ENCODE data around the gene AADACL3.

AADACL3 gene

DNA sequence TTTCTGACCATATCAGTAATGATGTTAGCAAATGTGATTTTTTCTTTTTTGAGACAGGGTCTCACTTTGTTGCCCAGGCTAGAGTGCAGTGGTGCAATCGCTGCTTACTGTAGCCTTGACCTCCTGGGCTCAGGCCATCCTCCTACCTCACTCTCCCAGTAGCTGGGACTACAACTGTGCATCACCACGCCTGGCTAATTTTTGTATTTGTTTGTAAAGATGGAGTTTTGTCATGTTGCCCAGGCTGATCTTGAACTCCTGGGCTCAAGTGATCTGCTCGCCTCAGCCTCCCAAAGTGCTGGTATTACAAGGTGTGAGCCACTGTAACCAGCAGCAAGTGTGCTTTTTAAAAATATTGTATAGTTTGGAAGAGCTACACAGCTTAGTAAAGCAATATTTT is 26.0 kb downstream of the AADACL3 start:
- H3K36me3 ChIP-seq (ENCODE audit: control insufficient read depth in 1 of 2, insufficient read depth in 2 of 2, low read length in 2 of 2), result no peaks in the 10 kb centered on the region
- no peaks in the 10 kb centered on the region for H3K4me1 ChIP-seq (ENCODE audit: control insufficient read depth in 1 of 2, insufficient read depth in 2 of 2, low read length in 2 of 2)
- no peak overlapping the region for H3K4me3 ChIP-seq (ENCODE audit: low read depth in 1 of 2, low read length in 2 of 2)
- no peak overlapping the region for H3K27ac ChIP-seq (ENCODE audit: low read depth, low read length)
- no peaks in the 10 kb centered on the region for H3K9me3 ChIP-seq (ENCODE audit: control insufficient read depth in 1 of 2, low read length in 2 of 2)
- H3K27me3 ChIP-seq (ENCODE audit: control insufficient read depth in 1 of 2, insufficient read depth in 2 of 2, low read length in 2 of 2), result peaks cover 0 to 5% of the 10 kb centered on the region in 2 donors
- H3K9ac ChIP-seq (ENCODE audit: low read depth in 1 of 2, low read length in 2 of 2), result no peak overlapping the region

DNA sequence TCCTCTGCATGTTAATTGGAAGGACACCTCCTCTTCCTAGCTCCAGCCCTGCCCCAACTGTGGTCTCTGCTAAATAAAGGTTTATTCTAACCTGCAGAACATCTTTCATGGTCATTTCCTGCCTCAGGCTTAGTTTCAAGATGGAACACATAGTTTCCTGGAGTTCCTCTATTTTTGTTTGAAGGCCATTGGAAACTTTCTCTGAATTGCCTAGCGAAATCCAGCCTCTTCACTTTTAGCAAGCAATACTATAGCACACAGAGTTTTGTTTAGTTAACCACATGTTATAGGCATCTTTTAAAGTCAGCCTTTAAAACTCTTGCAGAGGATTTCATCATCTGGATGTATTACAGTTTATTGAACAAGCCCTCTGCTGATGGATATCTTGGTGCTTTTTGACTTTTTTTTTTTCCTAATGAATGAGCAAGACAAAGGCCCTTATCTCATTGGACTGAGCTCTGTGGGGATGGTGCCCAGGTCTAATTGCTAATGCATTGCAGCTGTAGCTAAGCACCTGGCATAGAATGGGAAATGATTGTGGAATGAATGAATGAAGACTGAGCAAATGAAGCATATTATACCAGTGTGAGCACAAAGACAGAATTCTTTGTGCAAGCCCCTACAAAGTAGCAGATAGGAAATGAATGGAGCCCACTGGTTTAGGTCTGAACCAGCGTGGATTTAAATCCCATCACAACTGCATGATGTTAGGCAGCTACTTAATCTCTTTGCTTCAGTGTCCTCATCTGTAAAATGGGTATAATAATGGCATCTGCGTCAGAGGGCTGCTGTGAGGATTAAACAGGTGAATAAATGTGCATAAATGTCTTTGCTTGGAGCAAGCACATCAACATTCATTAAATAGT is 29.4 kb downstream of the AADACL3 start:
- no peak overlapping the region for H3K4me3 ChIP-seq (ENCODE audit: low read depth in 1 of 2, low read length in 2 of 2)
- no peaks in the 10 kb centered on the region for H3K4me1 ChIP-seq (ENCODE audit: control insufficient read depth in 1 of 2, insufficient read depth in 2 of 2, low read length in 2 of 2)
- H3K9me3 ChIP-seq (ENCODE audit: control insufficient read depth in 1 of 2, low read length in 2 of 2), result peaks cover 9 to 15% of the 10 kb centered on the region in 2 donors
- H3K9ac ChIP-seq (ENCODE audit: low read depth in 1 of 2, low read length in 2 of 2), result no peak overlapping the region
- peaks cover 0 to 5% of the 10 kb centered on the region in 2 donors for H3K27me3 ChIP-seq (ENCODE audit: control insufficient read depth in 1 of 2, insufficient read depth in 2 of 2, low read length in 2 of 2)
- no peak overlapping the region for H3K27ac ChIP-seq (ENCODE audit: low read depth, low read length)
- H3K36me3 ChIP-seq (ENCODE audit: control insufficient read depth in 1 of 2, insufficient read depth in 2 of 2, low read length in 2 of 2), result no peaks in the 10 kb centered on the region

DNA sequence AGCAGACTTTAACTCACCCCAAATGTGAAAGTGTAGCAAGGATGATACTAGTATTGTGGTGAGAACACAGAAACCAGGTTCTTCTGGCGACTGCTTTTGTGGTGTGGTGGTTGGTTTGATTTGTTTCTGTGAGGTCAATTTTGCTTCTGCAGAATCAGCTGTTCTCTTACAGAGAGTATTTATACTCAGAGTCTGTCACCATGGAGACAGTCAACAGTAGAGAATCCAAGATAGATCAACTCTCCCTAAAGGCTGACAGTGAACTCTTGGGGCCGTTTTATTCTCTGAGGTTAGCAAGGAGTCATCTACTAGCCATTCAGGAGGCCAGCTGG is 30.0 kb downstream of the AADACL3 start, which contains the start of gene CFAP107:
TSS of gene CFAP107 (plus strand) at position 209 of the 332 bp plus-strand sequence. CDS start 231 bp downstream, outside the sequence.
- Histone ChIP-seq H3K27me3 (ENCODE audit: control insufficient read depth in 1 of 2, insufficient read depth in 2 of 2, low read length in 2 of 2) (peaks cover 0 to 5% of the 10 kb centered on the region in 2 donors), H3K36me3 (ENCODE audit: control insufficient read depth in 1 of 2, insufficient read depth in 2 of 2, low read length in 2 of 2) (no peaks in the 10 kb centered on the region), H3K9me3 (ENCODE audit: control insufficient read depth in 1 of 2, low read length in 2 of 2) (peaks cover 12 to 15% of the 10 kb centered on the region in 2 donors), H3K27ac (ENCODE audit: low read depth, low read length) (no peak within 1 kb of the TSS), H3K4me3 (ENCODE audit: low read depth in 1 of 2, low read length in 2 of 2) (no peak within 1 kb of the TSS), H3K4me1 (ENCODE audit: control insufficient read depth in 1 of 2, insufficient read depth in 2 of 2, low read length in 2 of 2) (no peaks in the 10 kb centered on the region), H3K9ac (ENCODE audit: low read depth in 1 of 2, low read length in 2 of 2) (no peak within 1 kb of the TSS)

DNA sequence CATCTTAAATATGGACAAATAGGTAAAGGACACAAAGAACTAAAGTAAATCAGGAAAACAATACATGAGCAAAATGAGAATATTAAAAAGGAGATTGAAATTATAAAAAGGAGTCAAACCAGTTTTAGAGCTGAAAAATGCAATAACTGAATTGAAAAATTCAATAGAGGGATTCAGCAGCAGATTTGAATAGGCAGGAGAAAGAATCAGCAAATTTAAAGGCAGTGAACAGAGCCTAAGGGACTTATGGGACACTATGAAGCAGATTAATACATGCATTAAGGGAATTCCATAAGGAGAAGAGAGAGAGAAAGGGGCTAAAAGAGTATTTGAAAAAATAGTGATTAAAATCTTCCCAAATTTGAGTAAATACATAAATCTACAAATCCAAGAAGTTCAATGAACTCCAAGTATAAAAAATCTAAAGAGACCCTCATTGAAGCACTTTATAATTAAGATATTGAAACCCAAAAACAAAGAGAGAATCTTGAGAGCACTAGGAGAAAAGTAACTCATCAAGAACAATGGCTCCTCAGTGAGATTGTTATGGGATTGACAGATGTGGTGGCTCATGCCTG is 33.0 kb downstream of the AADACL3 start:
- H3K4me3 ChIP-seq (ENCODE audit: low read depth in 1 of 2, low read length in 2 of 2), result no peak overlapping the region
- no peak overlapping the region for H3K9ac ChIP-seq (ENCODE audit: low read depth in 1 of 2, low read length in 2 of 2)
- H3K9me3 ChIP-seq (ENCODE audit: control insufficient read depth in 1 of 2, low read length in 2 of 2), result peaks cover 12 to 15% of the 10 kb centered on the region in 2 donors
- H3K36me3 ChIP-seq (ENCODE audit: control insufficient read depth in 1 of 2, insufficient read depth in 2 of 2, low read length in 2 of 2), result no peaks in the 10 kb centered on the region
- H3K27me3 ChIP-seq (ENCODE audit: control insufficient read depth in 1 of 2, insufficient read depth in 2 of 2, low read length in 2 of 2), result peaks cover 0 to 5% of the 10 kb centered on the region in 2 donors
- H3K27ac ChIP-seq (ENCODE audit: low read depth, low read length), result no peak overlapping the region
- no peaks in the 10 kb centered on the region for H3K4me1 ChIP-seq (ENCODE audit: control insufficient read depth in 1 of 2, insufficient read depth in 2 of 2, low read length in 2 of 2)

DNA sequence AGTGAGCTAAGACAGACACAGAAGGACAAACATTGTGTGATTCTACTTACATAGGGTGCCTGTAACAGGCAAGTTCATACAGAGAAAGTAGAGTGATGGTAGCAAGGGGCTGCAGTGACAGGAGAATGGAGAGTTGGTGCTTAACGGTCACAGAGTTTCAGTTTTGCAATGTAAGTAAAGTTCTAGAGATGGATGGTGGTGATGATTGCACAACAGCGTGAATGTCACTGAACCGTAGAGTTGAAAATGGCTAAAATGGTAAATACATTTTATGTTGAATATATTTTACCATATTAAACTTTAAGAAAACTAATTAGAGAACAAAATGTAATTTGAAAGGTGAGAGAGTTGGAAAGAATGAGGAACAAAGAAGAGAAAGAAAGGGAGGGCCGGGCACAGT is 38.8 kb downstream of the AADACL3 start:
- Histone ChIP-seq H3K9me3 (ENCODE audit: control insufficient read depth in 1 of 2, low read length in 2 of 2) (peaks cover under 1 to 4% of the 10 kb centered on the region in 2 donors), H3K4me1 (ENCODE audit: control insufficient read depth in 1 of 2, insufficient read depth in 2 of 2, low read length in 2 of 2) (no peaks in the 10 kb centered on the region), H3K27ac (ENCODE audit: low read depth, low read length) (no peak overlapping the region), H3K9ac (ENCODE audit: low read depth in 1 of 2, low read length in 2 of 2) (no peak overlapping the region), H3K27me3 (ENCODE audit: control insufficient read depth in 1 of 2, insufficient read depth in 2 of 2, low read length in 2 of 2) (peaks cover 0 to 4% of the 10 kb centered on the region in 2 donors), H3K4me3 (ENCODE audit: low read depth in 1 of 2, low read length in 2 of 2) (no peak overlapping the region), H3K36me3 (ENCODE audit: control insufficient read depth in 1 of 2, insufficient read depth in 2 of 2, low read length in 2 of 2) (no peaks in the 10 kb centered on the region)

DNA sequence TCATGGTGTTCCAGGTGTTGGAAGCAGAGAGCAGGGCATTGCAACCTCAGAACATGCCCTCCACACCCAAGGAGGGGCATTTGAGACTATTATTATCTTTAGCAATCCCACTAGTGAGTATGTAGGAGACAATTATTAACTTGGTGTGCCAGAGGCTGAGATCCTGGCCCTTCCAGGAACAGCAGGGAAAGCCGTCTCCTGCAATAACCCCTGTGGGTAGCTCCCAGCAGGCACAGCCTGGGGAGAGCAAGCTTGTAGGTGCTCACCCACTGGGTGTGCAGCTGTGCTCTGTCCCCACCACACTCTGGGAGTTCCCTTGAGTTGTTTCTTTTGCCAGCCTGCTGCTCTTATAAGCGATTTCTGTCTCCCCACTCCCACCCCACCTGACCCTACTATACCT is 40.4 kb downstream of the AADACL3 start:
- Histone ChIP-seq H3K27me3 (ENCODE audit: control insufficient read depth in 1 of 2, insufficient read depth in 2 of 2, low read length in 2 of 2) (peaks cover 0 to 7% of the 10 kb centered on the region in 2 donors), H3K4me3 (ENCODE audit: low read depth in 1 of 2, low read length in 2 of 2) (no peak overlapping the region), H3K9me3 (ENCODE audit: control insufficient read depth in 1 of 2, low read length in 2 of 2) (no peaks in the 10 kb centered on the region), H3K36me3 (ENCODE audit: control insufficient read depth in 1 of 2, insufficient read depth in 2 of 2, low read length in 2 of 2) (no peaks in the 10 kb centered on the region), H3K27ac (ENCODE audit: low read depth, low read length) (no peak overlapping the region), H3K9ac (ENCODE audit: low read depth in 1 of 2, low read length in 2 of 2) (no peak overlapping the region), H3K4me1 (ENCODE audit: control insufficient read depth in 1 of 2, insufficient read depth in 2 of 2, low read length in 2 of 2) (no peaks in the 10 kb centered on the region)

DNA sequence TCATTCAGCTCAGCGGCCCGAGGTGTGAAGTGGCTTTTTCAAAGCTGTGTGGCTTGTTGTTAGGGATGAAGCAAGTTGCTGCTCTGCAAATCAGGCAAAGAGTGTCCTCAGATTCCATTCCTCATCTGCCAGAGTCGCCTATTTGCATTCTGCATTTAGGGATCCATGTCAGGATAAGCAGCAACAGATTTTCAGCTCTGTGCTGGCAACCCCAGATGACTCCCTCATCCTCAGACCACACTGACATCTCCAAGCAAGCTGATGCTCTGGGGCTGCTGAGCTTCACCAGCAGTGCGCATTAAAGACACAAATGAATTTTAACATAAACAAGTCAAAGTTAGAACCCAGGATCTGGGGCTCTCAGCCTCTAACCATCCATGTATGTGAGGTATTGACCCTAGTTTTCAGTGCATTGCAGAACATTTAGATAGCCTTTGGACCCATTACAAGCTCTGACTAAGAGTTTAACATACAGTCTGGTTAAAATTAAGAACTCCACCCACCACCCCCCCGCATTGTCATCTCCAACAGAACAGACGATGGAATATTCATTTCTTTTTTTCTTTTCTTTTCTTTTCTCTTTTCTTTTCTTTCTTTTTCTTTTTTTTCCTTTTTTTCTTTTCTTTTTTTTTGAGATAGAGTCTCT is 41.0 kb downstream of the AADACL3 start:
- H3K27ac ChIP-seq (ENCODE audit: low read depth, low read length), result no peak overlapping the region
- no peaks in the 10 kb centered on the region for H3K36me3 ChIP-seq (ENCODE audit: control insufficient read depth in 1 of 2, insufficient read depth in 2 of 2, low read length in 2 of 2)

DNA sequence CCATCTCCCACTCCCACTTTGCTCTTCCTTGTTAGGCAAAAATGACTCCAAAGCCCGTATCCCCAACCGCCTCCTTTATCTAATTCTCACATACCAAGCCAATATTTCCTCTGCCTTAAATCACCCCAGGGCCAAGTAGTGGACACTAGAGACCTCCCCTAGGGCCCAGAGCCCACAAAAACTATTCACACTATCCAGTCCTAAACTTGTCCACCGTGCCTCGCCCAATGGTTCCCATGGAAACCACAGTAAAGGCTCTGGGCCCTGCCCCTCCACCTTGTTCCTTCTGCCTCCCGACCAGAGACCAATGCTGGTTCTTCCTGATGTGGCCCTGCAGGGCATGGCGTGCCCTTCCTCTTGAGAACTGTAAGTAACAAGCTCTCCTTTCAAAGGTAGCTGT is 41.9 kb downstream of the AADACL3 start:
- no peaks in the 10 kb centered on the region for H3K4me1 ChIP-seq (ENCODE audit: control insufficient read depth in 1 of 2, insufficient read depth in 2 of 2, low read length in 2 of 2)
- no peak overlapping the region for H3K4me3 ChIP-seq (ENCODE audit: low read depth in 1 of 2, low read length in 2 of 2)
- no peak overlapping the region for H3K9ac ChIP-seq (ENCODE audit: low read depth in 1 of 2, low read length in 2 of 2)
- no peaks in the 10 kb centered on the region for H3K36me3 ChIP-seq (ENCODE audit: control insufficient read depth in 1 of 2, insufficient read depth in 2 of 2, low read length in 2 of 2)
- H3K27me3 ChIP-seq (ENCODE audit: control insufficient read depth in 1 of 2, insufficient read depth in 2 of 2, low read length in 2 of 2), result peaks cover 0 to 7% of the 10 kb centered on the region in 2 donors
- no peaks in the 10 kb centered on the region for H3K9me3 ChIP-seq (ENCODE audit: control insufficient read depth in 1 of 2, low read length in 2 of 2)
- H3K27ac ChIP-seq (ENCODE audit: low read depth, low read length), result no peak overlapping the region

More for the DNA sequence above, 41.0 kb downstream of the AADACL3 start:
- Histone ChIP-seq H3K9ac (ENCODE audit: low read depth in 1 of 2, low read length in 2 of 2) (no peak overlapping the region), H3K4me3 (ENCODE audit: low read depth in 1 of 2, low read length in 2 of 2) (no peak overlapping the region), H3K27me3 (ENCODE audit: control insufficient read depth in 1 of 2, insufficient read depth in 2 of 2, low read length in 2 of 2) (peaks cover 0 to 7% of the 10 kb centered on the region in 2 donors), H3K4me1 (ENCODE audit: control insufficient read depth in 1 of 2, insufficient read depth in 2 of 2, low read length in 2 of 2) (no peaks in the 10 kb centered on the region), H3K9me3 (ENCODE audit: control insufficient read depth in 1 of 2, low read length in 2 of 2) (no peaks in the 10 kb centered on the region)

DNA sequence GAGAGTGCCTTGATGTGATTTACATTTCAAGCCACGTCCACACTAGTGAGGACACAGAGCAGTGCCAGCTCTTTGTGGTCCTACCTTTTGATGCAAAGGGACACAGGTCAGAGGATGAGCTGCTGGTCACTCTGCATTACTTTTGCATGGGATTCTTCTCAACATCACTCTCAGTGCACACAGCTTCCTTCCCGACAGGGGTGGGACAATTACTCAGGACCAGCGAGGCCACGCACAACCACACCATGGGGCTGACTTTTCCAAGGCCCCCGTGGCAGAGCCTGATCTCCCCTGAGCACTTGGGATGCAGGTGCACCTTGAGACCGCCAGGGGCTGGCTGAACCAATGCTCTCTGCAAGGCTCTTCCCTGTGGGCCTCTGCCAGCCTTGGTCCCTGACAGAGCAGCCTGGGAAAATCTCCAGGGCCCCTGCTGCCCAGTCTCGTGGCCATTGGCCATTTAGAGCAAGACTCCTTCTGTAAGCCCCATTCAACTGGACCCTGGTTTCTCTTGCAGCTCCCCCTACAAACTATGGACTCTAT is 44.4 kb downstream of the AADACL3 start:
- H3K27me3 ChIP-seq (ENCODE audit: control insufficient read depth in 1 of 2, insufficient read depth in 2 of 2, low read length in 2 of 2), result peaks cover 0 to 7% of the 10 kb centered on the region in 2 donors

DNA sequence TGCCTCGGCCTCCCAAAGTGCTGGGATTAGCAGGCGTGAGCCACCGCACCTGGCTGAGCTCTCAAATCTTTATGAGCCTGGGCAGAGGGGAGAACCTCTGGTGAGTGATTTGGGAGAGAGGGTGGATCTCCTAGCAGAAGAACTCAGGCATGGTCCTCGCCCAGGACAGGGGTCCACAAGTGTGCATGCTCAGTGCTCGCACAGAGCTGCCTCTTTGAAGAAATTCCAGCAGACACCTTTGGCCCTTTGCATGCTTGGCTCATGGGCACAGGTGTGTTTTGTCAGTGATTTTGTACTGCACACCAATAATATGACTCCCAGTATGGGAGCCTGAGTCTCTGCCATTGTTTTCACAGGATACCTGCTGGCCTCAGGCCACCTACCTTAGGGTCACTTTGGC is 45.9 kb downstream of the AADACL3 start:
- H3K36me3 ChIP-seq (ENCODE audit: control insufficient read depth in 1 of 2, insufficient read depth in 2 of 2, low read length in 2 of 2), result no peaks in the 10 kb centered on the region
- no peaks in the 10 kb centered on the region for H3K4me1 ChIP-seq (ENCODE audit: control insufficient read depth in 1 of 2, insufficient read depth in 2 of 2, low read length in 2 of 2)
- H3K9me3 ChIP-seq (ENCODE audit: control insufficient read depth in 1 of 2, low read length in 2 of 2), result no peaks in the 10 kb centered on the region
- no peak overlapping the region for H3K4me3 ChIP-seq (ENCODE audit: low read depth in 1 of 2, low read length in 2 of 2)
- no peak overlapping the region for H3K27ac ChIP-seq (ENCODE audit: low read depth, low read length)
- H3K9ac ChIP-seq (ENCODE audit: low read depth in 1 of 2, low read length in 2 of 2), result no peak overlapping the region
- H3K27me3 ChIP-seq (ENCODE audit: control insufficient read depth in 1 of 2, insufficient read depth in 2 of 2, low read length in 2 of 2), result peaks cover 0 to 3% of the 10 kb centered on the region in 2 donors

More for the DNA sequence above, 44.4 kb downstream of the AADACL3 start:
- Histone ChIP-seq H3K4me1 (ENCODE audit: control insufficient read depth in 1 of 2, insufficient read depth in 2 of 2, low read length in 2 of 2) (no peaks in the 10 kb centered on the region), H3K27ac (ENCODE audit: low read depth, low read length) (no peak overlapping the region), H3K9ac (ENCODE audit: low read depth in 1 of 2, low read length in 2 of 2) (no peak overlapping the region), H3K9me3 (ENCODE audit: control insufficient read depth in 1 of 2, low read length in 2 of 2) (no peaks in the 10 kb centered on the region), H3K36me3 (ENCODE audit: control insufficient read depth in 1 of 2, insufficient read depth in 2 of 2, low read length in 2 of 2) (no peaks in the 10 kb centered on the region), H3K4me3 (ENCODE audit: low read depth in 1 of 2, low read length in 2 of 2) (no peak overlapping the region)
